Activated CD4-positive, alpha-beta T cell treated with anti-CD3 and anti-CD28 coated beads, Interleukin-2, amount 50 U/mL, for 48 hours (primary cell): ENCODE data around the gene RPS6KC1.
A peak's percentile ranks its signal among the peaks of the same experiment; 100 is the strongest.
"Not testable (repeated sequence)": the region's sequence is repeated elsewhere in the genome, so short reads cannot be mapped to it uniquely, and the experiment has no call there.

Experiments used
- DNase-seq, 2 experiments: peaks; one replicate each; pipeline ENCODE4 v3.0.0-alpha.2; 2020

Gene RPS6KC1, protein sequence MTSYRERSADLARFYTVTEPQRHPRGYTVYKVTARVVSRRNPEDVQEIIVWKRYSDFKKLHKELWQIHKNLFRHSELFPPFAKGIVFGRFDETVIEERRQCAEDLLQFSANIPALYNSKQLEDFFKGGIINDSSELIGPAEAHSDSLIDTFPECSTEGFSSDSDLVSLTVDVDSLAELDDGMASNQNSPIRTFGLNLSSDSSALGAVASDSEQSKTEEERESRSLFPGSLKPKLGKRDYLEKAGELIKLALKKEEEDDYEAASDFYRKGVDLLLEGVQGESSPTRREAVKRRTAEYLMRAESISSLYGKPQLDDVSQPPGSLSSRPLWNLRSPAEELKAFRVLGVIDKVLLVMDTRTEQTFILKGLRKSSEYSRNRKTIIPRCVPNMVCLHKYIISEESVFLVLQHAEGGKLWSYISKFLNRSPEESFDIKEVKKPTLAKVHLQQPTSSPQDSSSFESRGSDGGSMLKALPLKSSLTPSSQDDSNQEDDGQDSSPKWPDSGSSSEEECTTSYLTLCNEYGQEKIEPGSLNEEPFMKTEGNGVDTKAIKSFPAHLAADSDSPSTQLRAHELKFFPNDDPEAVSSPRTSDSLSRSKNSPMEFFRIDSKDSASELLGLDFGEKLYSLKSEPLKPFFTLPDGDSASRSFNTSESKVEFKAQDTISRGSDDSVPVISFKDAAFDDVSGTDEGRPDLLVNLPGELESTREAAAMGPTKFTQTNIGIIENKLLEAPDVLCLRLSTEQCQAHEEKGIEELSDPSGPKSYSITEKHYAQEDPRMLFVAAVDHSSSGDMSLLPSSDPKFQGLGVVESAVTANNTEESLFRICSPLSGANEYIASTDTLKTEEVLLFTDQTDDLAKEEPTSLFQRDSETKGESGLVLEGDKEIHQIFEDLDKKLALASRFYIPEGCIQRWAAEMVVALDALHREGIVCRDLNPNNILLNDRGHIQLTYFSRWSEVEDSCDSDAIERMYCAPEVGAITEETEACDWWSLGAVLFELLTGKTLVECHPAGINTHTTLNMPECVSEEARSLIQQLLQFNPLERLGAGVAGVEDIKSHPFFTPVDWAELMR

DNA sequence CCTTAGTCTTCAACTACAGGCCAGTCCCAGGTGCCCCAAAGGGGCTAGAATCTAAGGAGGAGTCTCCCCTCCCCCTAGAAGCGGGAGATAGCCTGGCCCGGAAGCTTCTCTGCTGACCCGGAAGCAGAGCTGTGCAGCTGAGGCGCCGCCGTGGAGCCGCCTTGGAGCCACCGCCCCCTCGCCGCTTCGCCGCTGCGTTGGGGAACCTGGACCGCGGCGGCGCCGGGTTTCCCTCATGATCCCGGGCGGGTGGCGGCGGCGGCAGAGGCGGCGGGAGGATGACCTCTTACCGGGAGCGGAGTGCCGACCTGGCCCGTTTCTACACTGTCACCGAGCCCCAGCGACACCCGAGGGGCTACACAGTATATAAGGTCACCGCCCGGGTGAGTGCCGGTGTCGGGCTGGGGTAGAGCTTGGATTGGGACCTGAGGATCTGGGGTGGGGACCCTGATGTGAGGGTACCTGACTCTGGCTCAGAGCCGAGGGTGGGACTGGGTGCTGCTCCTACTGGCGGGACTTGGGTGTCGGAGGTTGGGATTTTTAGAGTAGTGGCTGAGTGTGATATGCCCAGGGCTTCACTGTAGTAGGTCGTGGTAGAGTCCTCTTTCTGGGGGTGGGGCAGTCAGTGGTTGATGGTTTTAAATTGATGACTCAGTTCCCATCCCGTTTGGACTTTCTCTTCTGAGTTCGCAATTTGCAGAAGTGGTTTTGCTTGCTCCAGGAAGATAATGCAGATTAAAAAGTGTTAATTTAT lies at the start of gene RPS6KC1:
Gene RPS6KC1, plus strand, starts transcription at position 115 of the 754 bp plus-strand sequence. Its CDS starts 164 bp downstream, at position 279.
- peak; percentile 86 to 87 for DNase-seq

DNA sequence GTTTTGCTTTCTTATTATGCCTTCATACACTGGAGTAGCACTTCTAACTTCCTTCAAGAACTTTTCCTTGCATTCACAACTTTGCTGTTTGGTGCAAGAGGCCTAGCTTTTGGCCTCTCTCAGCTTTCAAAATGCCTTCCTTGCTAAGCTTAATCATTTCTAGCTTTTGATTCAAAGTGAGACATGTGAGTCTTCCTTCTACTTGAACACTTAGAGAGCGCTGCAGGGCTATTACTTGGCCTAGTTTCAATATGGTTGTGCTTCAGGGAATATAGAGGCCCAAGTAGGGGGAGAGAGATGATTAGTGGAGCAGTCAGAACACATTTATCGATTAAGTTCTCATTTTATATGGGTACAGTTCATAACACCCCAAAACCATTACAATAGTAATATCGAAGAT lies 47.8 kb upstream of the RPS6KC1 start:
- DNase-seq: peak in 1 of 2 experiments; percentile 22

DNA sequence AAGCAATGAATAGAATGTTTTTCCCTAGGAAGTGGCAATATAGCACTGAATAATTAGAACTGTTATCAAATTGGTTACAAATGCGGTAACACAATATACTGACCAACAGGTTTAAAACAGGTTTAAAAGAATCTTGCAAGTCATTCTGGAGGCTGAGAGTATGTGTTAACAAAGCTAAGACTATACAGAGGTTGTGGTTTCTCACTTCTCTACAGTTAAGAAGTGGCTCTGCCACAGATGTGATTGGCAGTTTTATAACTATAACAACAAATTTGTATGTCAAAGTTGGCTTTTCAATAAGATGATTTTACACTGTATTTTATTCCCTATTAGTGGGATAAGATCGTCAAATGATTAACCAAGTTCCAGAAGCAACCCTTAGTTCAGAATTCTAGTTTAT lies 42.5 kb upstream of the RPS6KC1 start:
- no peak for DNase-seq

DNA sequence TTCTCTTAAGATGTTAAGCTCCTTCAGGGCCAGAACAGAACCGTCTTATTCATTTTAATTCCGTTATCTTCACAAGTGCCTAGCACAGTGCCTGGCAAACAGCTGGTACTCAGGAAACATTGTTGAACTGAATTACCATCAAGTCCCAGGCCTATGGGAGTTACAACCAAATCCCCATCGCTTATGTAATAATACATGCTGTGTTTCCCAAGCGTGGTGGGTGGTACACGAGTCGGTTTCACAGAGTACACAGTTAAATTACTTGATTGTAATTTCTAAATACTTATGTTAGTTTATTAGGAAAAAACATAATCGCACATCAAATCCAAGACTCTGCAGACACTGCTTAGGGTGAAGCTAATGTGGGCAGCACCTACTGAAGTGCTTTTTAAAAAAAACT lies 36.4 kb upstream of the RPS6KC1 start:
- peak in 1 of 2 experiments; percentile 16 for DNase-seq

DNA sequence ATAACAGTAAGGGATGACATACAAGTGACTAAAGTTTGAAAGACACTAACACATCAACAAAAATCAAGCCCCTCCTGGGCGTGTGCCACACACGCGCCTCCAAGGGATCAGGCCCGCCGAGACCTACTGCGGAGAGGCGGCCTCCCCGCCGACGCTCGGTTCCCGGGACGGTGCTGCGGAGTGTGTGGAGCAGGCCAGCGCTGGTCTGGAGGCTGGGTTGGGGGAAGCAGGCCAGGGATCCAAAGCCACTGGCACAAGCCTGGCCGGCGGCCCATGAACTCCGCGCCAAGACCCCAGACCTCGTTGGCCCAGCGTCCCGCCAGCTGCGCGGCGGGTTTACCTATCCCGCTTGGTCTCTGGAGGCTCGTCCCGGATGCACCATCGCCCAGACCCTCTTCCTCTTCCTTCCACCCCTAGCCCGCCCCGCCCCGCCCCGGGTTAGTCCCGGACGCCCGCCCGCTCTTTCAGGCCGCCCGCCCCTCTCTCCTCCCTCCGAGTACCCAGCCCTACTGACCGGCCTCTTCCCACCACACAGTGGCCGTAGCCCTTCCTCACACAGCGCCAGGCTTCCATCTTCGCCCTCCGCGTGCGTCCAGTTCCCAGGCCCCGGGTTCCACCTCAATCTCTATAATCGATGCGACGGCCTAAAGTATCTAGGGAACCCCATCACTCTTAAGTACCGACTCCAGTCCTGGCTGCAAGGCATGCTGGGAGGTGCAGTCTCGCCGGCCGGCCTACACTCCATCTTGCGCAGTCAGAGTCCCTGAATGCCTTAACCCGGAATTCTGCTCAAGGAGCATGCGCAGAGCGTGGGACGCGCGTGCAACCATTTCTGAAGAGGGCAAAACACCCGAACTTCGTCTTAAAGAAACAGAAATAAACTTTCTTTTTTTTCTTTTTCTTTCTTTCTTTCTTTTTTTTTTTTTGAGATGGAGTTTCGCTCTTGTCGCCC lies 35.7 kb upstream of the RPS6KC1 start, which contains the start of gene ANGEL2:
Gene ANGEL2, minus strand, starts transcription at position 769 of the 952 bp plus-strand sequence. Its CDS starts 196 bp downstream, at position 573.
- DNase-seq: peak; percentile 95 to 96

DNA sequence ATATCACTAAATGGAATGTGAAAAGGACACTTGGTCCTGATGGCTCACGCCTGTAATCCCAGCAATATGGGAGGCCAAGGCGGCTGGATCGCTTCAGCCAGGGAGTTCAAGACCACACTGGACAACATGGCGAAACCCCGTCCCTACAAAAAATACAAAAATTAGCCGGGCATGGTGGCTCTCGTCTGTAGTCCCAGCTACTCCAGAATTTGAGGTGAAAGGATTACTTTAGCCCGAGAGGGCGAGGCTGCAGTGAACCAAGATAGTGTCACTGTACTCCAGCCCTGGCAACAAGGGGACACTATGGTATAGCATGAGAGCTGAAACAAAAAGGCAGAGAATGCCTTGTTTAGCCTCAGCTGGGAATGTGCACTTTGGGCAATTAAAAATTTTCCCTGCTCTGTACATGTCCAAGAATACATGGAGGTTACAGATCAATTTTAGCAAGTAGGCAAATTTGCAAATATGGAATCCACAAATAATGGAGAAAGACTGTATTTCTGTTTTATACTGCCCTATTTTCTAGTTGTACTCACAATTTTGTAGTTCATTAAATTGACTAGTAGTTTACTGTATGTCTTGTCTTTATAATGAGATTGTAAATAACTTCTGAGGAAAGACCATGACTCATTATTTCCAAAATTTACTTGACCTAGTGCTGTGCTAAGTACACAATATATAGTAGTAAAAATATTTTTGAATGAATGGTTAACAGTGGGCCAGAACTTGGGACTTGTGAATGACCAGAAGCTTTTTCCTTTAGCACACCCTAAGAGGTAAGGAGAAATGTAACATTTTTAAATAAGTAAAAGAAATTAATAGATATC lies 33.4 kb upstream of the RPS6KC1 start:
- DNase-seq: no peak

DNA sequence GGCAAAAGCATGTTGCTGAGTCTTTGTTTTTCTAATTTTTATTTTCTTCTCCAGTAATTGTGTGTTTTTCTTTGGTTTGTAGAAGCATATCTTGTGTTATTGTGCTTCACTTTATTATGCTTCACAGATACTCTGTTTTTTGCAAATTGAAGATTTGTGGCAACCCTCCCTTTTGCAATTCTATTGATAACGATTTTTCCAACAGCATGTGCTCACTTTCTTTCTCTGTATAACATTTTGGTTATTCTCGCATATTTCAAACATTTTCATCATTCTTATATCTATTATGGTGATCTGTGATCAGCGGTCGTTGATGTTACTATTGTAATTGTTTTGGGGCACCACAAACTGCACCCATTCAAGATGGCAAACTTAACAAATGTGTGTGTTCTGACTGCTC lies 31.6 kb upstream of the RPS6KC1 start:
- DNase-seq: no peak

DNA sequence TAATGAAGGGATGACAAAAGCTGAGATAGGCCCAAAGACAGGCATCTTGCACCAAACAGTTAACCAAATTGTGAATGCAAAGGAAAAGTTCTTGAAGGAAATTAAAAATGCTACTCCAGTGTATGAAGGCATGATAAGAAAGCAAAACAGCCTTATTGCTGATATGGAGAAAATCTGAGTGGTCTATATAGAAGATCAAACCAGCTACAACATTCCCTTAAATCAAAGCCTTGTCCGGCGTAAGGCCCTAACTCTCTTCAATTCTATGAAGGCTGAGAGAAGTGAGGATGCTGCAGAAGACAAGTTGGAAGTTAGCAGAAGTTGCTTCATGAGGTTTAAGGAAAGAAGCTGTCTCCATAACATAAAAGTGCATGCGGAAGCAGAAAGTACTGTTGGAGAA lies 31.0 kb upstream of the RPS6KC1 start:
- DNase-seq: no peak

DNA sequence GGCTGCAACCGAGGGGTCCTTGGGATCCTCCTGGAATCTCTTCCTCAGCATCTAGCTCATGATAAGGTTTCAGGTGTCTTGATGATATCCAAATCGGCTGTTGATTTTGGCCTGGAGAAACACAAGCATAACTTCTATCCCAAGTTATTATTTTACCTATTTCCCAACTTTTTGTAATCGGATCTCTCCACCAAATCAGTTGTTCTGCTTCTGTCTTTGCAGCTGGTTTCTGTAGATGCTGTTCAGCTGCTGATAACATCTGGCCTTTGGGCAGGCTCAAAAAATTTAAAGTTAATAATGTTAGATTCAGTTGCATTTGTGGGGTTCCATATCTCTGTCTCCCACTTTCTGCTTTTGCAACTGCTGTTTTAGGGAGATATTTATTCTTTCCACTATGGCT lies 24.0 kb upstream of the RPS6KC1 start:
- DNase-seq: not testable (repeated sequence)

DNA sequence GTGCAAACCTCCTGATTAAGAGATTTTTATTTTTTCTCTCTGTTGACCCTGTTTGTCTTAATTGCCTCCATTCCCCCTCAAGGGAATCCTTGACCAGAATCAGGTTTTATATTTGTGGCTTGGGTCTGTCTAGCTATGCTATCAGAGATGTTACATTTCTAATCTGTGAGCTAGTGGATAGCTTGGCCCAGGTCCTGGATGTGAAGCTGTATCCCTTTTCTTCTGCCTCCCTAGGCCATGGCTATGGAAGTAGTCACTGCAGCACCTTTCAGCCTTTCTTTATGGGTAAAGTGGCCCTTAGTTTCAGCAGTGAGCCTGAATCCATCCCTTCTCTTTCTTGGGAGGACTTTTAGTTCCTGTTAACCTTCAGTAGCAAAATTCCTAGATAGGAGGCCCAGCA lies 18.4 kb upstream of the RPS6KC1 start:
- DNase-seq: no peak

DNA sequence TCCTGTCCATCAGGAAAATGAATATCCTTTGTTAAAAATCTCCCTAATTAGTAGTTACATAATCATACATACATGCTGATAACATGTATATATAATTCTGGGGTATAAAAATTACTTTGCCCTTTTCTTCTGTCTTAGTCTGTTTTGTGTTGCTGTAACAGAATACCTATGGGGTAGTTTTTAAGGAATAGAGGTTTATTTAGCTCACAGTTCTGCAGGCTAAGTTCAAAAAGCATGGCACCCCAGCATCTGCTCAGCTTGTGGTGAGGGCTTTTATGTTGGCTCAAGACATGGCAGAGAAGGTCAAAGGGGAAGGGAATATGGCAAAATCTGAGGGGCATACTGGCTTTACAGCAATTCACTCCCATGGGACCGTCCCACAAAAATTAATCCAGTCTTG lies 16.3 kb upstream of the RPS6KC1 start:
- DNase-seq: no peak

DNA sequence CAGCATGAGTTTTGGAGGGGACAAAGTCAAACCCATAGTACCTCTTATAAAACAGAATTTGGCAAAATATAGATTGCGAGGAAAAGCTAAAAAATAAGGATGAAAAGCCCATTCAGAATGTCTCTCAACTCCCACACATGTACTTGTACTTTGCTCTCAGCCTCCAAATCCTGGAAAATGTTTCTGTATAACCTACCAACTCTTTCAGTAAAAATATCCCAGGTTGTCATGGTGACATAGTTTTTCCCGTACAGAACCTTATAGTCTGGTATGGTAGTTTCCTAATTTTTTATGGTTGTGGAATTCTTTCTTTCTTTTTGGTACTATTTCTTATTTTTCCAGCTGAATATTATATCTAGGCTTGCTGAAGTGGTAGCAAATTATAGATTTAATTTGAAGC lies 15.5 kb upstream of the RPS6KC1 start:
- no peak for DNase-seq

DNA sequence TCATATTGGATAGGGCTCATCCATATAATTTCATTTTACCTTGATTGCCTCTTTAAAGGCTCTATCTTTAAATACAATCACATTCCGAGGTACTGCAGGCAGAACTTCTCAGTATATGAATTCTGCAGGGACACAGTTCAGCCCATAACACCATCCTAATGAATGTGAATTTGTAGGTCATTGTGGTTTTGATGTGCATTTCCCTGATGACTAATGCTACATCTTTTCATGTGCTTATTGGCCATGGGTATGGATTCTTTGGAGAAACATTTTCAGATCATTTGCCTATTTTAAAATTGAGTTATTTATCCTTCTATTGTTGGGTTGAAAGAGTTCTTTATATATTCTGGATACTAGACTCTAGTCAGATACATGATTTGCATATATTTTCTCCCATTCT lies 9.6 kb upstream of the RPS6KC1 start:
- no peak for DNase-seq

DNA sequence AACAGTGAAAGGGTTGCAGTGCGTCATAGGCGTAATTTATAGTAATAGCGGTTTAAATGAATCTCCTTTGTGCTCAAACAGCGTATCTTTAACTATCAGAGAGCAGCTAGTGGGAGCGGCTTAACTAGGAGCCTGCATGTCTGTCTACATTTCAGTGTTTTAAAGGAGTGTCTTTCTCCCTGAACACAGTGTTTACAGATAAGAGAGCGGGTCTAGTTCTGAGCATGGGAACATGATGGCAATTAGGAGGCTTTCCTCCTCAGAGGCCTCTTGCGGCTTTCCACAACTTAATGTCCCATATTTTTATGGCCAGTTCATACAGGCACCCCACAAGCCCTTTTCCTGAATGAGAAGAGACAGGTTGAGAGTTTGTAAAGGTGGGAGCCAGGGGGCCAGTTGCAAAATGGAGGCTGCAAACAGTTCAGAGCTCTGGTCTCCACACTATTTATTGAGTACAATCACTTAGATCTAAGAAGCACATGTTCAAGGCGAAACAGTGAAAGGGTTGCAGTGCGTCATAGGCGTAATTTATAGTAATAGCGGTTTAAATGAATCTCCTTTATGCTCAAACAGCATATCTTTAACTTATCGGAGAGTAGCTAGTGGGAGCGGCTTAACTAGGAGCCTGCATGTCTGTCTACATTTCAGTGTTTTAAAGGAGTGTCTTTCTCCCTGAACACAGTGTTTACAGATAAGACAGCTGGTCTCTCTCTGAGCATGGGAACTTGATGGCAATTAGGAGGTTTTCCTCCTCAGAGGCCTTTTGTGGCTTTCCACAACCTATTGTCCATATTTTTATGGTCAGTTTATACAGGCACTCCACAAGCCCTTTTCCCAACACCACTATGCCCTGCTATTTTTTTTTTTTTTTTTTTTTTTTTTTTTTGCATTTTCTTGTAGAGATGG lies 5.5 kb upstream of the RPS6KC1 start:
- DNase-seq: not testable (repeated sequence)

DNA sequence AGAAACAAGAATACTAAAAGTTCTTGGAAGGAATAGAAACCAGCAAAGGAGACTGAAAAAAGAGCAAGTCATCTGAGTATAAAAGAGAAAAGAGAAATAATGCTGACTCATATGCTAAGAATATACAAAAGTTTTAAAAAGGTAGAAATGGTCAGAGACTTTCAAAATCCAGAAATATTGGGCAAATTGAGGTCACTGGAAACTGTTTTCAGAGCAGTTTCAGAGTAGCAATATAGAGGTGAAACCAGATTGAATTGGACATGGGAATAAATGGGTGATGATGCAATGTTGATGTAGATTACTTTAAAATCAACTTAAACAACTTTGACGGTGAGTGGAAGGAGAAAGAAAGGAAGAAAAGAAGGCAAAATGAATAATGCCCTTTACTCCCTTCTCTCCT lies 1.8 kb upstream of the RPS6KC1 start:
- DNase-seq: no peak

DNA sequence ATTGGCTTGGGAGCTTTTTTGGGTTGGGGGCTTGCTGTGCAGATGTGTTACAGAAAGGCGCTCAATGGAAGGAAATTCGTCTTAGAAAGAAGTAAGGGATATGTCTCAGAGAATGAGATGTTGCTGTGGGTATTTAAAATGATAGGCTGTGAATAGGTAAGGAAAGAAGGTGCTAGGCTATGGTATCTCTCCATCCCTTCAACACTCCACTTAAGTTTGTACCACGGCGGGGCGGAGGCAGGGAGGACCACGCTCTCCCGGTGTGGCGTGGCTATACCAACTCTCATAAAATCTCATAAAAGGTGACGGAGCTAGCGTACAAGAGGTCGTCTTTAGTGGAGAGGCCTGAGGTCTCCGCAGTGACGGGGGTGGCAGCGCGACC lies 305 bp upstream of the RPS6KC1 start:
- no peak for DNase-seq

DNA sequence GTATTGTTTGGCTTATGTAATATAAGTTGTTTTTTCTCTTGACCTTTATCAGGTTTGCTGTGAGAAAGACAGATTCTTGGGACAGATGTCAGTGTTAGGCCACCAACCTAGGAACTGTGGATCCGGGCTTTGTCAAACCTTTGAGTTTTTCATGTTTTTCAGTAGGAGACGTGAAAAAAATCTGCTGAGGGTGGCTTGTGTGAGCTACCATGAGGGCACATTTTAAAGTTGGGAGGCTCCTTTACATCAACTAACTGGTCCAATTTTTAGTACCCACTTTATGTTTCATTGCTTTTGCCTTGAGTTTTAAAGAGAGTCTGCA lies 801 bp downstream of the RPS6KC1 start:
- DNase-seq: no peak

DNA sequence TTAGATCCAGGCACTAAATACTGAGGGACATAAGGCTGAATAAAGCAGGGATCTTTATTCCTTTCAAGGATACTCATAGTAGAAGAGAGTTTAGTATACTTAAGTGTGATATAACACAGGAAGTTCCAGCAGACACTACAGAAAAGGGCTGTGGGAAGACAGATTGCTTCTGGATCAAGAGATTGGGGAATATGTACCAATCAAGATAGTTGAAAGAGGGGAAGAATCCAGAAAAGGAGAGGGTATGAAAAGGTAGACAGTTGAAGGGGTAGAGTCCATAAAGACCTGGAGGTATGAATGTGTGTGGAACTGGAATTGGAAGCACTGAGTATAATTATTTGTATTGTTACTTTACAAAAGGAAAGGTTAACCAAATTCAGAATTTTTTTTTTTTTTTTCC lies 2.4 kb downstream of the RPS6KC1 start:
- no peak for DNase-seq

DNA sequence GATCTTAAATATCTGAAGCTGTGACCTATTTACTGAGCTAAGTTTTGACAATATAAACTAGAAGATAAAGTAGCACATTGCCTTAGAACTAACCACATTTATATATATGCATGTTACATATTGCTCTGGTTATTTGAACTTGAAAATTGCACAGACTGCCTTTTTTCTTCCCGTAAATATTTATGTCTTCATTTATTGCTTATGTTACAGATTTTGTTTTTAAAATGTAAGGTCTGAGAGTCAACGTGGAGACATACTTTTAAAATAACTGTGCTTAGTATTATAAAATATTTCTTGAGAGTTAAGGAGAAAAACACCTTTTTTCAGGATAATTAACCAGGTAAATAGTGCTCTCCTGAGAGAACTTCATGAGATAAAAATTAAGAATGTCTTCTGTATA lies 3.1 kb downstream of the RPS6KC1 start:
- DNase-seq: no peak
